Liver (tissue), 3 donors: Measurements from ENCODE around the gene GCN1.

Source experiments
- CTCF ChIP-seq: fragments of 150-350 bp; IDR thresholded peaks from 2 replicates; pipeline ENCODE4 v1.5.1; 2017; ENCODE audit warnings: improper control_type of control experiment, low read depth, low read length; ENCODE audit not compliant: missing input control
- MAX ChIP-seq: IDR thresholded peaks from 2 replicates; pipeline ENCODE4 v1.6.1; 2016; ENCODE audit warnings: antibody characterized with exemption
- RAD21 ChIP-seq, 2 donors: IDR thresholded peaks; 2 replicates each; pipeline ENCODE4 v1.6.1; 2016; ENCODE audit warnings: antibody characterized with exemption in 2 of 2, mild to moderate bottlenecking in 2 of 2
- TAF1 ChIP-seq: conservative IDR thresholded peaks from 2 replicates; pipeline ENCODE4 v1.6.1; 2016; ENCODE audit warnings: antibody characterized with exemption, mild to moderate bottlenecking
- YY1 ChIP-seq: IDR thresholded peaks from 2 replicates; pipeline ENCODE4 v1.6.1; 2016; ENCODE audit warnings: antibody characterized with exemption, mild to moderate bottlenecking
- donor health status: healthy.
- donor health status: healthy.

GRCh38 chr12:120164293-120164692 is 30.2 kb downstream of the GCN1 start:
- TF ChIP-seq YY1 (no peak), CTCF (no peak), MAX (no peak), RAD21 (IDR thresholded peaks at IDR 0.05) (no peak), TAF1 (no peak)
